ENCODE measurements around the gene TXLNA.

The TXLNA gene

DNA sequence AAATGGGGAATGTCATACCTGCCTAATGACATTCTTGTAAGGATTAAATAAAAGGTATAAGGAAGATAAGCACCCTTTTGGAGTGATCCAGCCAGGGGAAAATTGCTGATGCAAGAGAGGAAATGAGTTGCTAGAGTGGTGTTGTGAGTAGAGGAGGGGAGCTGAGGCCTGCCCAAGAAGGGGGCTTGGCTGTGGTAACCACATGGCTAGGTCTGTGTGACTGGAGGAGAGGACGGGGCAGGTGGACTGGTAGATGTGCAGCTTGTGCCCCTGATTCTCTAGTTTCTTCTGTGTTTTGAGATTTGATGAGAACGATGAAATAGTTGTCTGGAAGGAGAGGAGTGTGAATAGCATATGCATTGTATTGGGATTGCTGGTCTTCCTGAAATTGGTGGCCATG lies 6.6 kb downstream of the TXLNA start:
- no peak for DNase-seq

DNA sequence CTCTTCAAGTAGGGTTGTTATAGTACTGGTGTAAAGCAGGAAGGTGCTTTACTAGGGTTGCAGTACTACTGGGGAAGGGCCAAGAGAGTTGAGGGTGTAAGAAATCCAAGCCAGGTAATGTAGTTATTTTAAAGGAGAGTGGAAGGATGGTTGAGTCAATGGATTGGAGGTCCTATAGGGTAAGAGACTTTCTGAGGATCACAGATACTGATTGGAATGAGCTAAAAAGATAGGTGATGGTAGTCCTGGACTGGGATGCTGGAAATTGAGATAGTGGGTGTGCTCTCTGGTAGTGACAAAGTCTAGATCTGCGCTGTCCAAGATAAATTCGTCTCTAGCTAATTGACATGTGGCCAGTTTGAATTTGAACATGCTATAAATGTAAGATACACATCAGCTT lies 7.0 kb downstream of the TXLNA start:
- no peak for DNase-seq

DNA sequence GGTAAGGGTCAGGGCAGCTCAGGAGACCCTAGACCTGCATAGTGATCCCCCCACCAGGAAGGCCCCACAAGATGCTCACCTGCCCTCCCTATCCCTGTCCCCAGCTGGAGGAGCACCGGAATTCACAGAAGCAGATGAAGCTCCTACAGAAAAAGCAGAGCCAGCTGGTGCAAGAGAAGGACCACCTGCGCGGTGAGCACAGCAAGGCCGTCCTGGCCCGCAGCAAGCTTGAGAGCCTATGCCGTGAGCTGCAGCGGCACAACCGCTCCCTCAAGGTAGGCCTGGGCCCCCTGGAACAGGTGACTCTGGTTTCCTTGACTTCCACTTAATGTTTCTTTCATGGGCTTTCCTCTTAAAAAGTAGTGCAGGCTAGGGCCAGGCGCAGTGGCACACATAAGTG lies 8.4 kb downstream of the TXLNA start:
- DNase-seq, result no peak

DNA sequence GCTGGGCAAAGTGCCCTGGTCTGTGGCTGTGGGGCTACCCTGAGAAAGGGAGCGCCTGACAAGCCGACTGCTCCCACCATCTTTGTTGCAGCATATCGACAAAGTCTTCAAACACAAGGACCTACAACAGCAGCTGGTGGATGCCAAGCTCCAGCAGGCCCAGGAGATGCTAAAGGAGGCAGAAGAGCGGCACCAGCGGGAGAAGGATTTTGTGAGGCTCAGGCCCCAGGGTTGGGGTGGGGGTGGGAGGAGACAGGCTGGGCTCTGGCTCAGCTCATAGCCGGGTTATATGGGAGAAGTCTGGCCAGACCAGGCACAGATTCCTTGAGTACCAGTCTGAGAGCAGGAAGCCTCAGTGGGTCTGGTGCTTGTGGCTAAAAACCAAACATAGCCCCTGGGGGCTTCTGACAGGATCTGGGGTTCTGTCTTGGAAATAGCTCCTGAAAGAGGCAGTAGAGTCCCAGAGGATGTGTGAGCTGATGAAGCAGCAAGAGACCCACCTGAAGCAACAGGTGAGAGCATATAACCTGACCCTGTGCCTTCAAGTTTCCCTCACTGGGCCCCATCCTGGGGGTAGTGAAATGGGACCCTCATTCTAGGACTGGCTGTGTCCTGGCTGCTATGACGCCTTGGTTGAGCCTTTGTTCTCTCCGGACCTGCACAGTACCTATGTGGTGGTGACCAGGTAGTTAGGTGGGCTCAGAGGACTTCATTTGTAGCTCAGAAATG lies 12.9 kb downstream of the TXLNA start:
- DNase-seq, result no peak

DNA sequence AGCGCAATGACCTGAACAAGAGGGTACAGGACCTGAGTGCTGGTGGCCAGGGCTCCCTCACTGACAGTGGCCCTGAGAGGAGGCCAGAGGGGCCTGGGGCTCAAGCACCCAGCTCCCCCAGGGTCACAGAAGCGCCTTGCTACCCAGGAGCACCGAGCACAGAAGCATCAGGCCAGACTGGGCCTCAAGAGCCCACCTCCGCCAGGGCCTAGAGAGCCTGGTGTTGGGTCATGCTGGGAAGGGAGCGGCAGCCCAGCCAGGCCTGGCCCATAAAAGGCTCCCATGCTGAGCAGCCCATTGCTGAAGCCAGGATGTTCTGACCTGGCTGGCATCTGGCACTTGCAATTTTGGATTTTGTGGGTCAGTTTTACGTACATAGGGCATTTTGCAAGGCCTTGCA lies 15.5 kb downstream of the TXLNA start:
- DNase-seq, result no peak

DNA sequence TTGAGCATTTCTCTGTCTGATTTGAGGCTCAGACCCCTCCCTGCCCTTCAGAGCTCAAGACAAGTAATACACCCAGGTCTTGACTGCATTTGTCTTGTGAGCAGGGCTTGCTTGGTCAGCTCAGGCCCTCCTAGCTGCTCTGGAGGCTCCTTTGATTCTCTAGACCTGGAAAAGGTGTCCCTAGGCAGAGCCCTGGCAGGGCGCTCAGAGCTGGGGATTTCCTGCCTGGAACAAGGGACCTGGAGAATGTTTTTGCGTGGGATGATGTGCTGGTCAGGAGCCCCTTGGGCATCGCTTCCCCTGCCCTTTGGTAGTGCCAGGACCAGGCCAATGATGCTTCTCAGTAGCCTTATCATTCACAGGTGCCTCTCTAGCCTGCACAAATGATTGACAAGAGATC lies 16.1 kb downstream of the TXLNA start:
- DNase-seq, result no peak

DNA sequence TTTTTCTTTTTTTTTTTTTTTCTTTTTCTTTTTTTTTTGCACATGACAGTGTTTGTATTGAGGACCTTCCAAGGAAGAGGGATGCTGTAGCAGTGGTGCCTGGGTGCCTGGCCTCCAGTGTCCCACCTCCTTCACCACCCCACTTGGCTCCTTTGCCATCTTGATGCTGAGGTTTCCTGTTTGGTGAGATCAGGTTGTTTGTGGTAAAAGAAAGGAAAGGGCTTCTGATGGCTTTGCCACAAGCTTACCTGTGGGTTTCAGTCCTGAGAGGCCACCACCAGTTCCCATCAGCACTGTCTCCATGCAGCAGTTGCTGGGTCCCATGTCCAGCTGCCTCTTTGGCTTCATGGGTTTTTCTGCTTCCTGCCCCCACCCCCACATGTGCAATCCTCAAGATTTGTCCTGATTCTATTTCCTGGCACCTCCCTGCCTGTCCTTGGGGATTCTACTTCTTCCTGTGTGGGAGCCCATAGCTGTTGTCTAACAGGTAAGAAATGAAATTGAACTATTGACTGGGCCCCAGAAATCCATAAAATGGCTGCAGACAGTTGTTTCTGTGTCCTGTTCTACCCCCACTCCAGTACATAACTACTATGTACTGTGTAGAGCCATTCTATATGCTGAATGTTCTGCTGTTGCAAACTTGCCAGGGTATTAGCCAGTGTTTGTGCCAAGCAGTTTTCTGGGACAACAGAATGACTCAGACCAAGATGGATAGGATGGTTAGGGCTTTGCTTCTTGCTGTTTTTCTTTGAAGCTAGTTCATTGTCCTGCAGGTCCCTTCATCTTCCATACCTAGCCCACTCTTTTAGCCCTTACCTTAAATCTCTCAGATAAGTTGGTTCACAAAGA lies 16.7 kb downstream of the TXLNA start:
- peak; percentile 56 for DNase-seq

DNA sequence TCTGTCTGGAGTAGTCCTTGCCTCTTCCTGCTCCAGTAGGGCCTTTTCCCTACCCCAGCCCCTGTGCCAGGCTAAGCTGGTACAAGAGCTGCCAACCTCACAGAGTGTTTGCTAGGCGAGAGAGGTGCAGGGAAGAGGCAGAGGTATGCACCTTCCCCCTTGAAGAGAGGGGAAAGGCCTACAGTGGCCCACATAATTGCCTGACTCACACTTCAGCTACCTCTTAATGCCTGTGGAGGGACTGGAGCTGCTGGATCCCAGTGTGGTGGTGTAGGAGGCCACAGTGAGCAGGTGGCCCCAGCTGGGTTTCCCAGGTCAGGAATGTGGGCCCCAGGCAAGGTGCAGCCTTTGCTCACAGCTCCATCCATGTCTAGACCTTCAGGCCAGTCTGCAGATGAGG lies 17.6 kb downstream of the TXLNA start:
- no peak for DNase-seq

DNA sequence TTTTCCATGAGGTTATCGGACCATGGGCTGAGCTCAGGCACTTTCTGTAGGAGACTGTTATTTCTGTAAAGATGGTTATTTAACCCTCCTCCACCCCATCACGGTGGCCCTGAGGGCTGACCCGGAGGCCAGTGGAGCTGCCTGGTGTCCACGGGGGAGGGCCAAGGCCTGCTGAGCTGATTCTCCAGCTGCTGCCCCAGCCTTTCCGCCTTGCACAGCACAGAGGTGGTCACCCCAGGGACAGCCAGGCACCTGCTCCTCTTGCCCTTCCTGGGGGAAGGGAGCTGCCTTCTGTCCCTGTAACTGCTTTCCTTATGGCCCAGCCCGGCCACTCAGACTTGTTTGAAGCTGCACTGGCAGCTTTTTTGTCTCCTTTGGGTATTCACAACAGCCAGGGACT lies 18.4 kb downstream of the TXLNA start:
- DNase-seq, result no peak

DNA sequence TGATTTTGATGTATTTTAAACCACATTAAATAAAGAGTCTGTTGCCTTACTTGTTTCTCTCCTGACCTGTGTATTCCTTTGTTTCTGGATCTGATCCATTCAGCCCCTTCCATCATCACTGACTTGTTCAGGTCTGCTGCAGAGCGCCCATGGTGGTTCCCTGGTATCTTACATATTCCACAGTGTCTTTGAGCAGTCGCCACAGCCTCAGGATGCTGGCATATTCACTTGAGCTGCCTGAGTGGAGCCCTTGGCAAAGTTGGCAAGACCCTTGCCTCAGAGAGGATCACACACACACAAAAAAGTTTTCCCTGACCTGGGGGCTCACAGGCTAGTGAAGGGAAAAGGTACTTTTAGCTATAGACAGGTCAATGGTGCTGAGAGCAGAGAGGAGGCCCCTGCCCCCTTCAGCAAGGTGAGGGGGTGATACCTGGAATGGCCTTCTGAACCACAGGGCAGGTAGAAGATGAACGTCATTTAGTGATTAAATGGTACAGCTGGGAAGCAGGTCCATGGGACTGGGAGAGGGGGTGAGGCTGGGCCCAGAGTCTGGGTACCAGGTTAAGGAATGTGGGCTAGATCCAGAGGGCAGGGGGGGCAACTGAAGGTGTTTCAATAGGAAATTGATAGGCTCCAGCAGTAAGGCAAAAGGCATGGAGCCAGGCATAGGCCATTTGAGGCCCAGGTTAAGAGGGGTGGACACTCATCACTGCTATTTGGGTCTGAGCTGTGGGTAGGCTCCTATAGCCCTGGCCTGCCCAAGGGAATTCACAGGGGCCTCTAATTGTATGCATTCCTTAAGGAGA lies 19.0 kb downstream of the TXLNA start:
- DNase-seq, result no peak

DNA sequence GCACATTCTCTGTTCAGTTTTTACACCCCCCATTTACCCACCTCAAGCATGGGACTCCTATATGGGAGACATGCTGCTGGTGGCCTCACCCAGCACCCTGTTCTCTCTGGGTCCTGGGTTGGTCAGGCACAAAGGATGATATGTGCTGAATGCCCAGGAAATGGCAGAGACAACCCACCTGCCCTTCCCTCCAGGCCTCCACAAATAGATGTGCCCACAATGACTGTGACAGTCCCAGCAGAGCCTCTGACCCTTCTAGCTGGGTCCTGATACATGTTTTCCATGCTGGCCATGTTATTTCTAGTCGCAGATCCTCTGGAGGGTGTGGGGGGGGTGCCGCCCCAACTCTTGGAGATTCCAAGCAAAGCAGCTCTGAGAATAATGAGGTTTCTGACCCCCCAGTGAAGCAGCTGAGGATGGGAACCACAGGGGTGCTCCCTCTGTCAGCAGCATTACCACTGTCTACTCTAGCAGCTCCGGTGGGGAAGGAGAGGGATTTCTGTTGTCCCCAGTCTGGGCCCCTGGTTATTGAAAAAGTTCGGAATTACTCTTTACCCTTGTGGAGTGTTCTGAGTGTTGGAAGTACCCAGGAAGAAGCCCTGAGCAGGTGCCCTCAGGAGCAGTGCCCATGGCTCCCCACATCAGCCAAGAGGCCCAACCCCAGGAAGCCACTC lies 19.7 kb downstream of the TXLNA start:
- DNase-seq, result no peak

DNA sequence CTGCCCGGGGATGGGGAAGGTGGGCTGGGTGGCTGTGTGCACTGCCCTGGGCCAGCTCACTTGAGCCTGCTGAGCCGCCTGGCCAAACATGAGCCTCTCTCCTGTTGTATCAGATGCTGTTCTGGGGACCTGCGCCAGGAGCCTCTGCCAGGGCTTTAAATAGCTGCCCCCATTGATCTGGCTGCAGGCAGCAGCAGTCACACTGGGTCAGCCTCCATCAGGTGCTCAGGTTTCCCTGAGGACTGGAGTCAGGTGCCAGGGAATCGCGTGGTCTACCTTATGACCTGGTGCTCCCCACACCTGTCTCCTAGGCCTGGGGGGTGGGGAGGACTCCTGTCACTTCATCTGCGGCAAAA lies 20.2 kb downstream of the TXLNA start:
- no peak for DNase-seq

DNA sequence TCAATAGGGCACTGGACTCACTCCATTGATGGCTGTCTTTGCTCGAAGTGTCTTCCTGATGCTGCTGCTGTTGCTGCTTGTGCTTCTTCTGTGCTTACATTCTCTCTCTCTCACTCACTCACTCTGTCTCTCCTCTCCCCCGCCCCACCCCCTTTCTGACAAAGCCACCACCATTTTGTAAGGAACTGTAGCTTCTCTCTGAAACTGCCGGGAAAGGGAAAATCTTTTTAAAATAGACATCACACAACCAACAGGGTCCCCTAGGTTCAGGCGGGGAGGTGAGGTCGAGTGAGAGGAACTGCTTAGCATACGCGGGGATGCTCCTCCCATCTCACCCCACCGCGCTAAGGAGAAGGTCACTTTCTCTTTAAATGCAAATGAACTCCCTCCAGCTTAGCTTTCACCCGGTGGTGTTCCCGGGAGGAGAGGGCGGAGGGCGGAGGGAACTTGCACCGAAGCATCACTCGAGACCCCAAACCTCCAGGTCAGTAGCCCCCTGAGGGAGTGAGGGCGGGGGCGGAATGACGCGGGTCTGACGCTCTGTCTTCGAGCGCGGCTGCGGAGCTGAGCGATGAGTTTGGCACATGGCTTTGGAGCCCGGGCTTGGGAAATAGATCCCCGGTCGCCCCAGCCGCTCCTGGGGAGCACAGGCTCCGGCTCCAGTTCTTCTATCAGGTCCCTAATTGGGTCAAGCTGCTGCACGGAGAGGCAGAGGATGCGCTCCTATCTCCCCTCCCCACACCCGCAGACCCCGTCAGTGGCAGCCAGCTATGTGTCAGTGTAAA lies 20.9 kb downstream of the TXLNA start, which contains the start of gene CCDC28B:
Gene CCDC28B, plus strand, starts transcription at position 370 of the 785 bp plus-strand sequence. CDS start 1,341 bp downstream, outside the sequence.
- DNase-seq, result peak; percentile 49

DNA sequence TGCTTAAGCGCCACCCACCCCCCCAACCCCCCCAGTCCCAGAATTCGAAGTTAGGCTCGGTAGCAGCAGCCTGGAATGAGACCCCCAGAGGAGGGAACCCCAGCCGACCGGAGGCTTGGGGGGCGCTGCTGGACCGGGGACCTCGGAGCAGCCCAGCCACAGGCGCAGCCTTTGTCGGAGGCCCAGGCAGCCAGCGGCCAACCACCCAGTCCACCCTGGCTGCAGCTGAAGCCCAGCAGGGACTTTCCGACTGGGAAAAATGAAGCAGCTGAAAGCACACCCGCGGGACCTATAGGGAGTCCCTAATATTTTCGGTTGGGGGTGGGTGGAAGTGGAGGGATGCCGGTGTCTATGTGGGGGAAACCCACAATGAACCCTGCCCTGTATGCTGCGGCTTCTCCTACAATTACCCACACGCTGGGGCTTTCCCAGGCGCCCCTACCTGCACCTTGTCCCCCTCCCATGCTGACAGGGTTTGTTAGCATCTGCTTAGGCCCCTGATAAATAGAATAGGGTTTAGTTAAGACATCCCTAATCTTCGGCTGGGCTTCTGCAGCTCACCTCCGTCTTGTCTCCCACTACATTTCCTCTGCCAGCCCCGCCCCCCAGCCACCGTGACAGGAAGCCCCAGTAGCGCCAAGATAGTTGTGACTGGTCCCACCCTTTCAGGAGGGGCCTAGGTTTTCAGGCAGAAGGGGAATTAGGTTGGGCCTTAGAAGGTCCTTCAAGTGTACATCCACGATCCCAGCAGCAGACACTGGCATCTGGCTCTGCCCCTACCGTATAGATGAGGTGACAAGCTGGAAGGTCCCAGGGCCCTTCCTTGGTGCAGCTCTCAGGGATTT lies 21.8 kb downstream of the TXLNA start:
- peak; percentile 81 for DNase-seq

DNA sequence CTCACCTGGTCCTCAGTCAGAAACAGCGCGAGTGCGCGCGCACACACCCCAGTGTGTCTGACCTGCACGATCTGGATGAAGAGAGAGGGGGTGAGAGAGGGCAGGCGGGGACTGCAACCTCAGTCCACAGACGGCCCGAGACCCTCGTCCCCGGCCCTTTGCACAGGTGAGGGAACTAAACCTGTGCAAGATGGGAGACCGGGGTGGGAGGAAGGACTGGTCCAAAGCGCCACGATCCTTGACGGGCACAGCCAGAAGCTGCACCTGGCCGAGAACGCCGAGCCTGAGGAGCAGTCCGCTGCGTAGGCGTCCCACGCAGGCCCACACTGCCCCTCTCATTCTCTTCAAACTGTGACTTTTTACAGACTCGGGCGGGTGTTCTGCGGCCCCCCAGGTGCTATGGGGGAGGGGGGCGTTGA lies 25.5 kb downstream of the TXLNA start:
- no peak for DNase-seq

DNA sequence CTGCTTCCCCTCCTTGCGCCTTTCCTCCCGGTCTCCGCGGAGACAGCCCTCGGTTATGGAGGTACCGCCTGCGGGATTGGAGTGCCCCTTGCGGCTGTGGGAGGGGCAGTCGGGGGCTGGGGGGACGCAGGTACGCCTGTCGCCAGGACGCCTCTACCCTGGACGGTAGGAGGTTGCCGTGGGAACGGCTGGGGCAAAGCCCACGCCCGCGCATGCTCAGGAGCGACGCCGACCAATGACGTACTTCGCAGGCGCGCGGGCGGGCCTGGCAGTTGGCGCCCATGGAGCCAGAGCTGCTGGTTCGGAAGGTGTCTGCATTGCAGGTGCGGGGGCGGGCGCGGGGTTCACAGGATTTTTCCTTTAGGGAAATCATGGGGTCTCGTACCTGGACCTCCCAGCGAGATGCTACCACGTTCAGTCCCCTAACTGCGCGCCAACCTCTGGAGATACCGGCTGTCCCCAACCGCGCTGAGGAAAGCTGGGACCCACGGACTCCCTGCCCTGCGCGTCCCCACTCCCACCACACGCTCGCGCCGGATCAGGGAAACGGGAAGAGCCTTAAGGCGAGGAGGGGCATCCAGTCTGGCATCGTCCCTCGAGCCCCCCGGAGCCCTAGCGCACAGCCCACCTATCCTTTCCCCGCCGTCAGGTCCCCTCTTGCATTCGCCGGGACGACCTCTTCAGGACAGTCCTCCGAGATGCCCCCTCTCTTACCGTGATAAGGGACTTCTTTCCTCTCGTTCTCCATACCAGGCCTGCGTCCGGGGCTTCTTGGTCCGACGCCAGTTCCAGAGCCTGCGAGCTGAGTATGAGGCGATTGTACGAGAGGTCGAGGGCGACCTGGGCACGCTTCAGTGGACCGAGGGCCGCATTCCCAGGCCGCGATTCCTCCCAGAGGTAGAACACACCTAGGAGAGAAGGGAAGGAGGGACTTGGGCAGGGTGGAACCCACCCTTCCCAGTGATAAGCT lies 26.2 kb downstream of the TXLNA start, which contains the start of gene IQCC:
Gene IQCC, plus strand, starts transcription at position 271 of the 970 bp plus-strand sequence. Its CDS starts 11 bp downstream, at position 282.
- peak; percentile 89 for DNase-seq

DNA sequence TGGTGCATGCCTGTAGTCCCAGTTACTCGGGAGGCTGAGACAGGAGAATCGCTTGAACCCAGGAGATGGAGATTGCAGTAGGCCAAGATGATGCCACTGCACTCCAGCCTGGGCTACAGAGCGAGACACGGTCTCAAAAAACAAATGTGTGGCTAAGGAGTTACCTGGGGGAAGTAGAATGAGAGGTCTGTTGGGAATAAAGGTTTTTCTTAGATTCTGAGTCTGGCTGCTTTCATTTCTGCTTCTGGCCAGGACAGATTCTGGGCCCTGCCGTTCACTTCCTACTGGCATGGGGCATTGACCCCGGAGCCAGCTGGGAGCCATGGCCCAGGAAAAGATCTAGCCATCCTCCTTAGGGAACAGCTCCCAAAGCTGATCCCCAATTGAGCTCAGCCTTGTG lies 29.0 kb downstream of the TXLNA start:
- DNase-seq, result no peak

DNA sequence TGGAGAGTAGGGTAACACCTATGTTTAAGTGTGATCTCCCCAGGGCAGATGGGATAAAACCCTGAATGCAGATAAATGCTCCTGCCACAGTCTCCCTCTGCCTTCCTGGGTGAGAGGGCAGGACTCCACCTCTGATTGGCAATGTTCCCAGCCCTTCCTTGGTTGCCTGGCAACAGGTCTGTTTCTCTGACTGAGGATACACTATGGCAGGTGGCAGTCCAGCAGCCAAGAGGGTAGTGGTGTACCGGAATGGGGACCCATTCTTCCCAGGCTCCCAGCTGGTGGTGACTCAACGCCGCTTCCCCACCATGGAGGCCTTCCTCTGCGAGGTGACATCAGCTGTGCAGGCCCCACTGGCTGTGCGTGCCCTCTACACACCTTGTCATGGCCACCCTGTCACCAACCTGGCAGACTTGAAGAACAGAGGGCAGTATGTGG lies 29.4 kb downstream of the TXLNA start, which contains the start of gene DCDC2B:
Gene DCDC2B, plus strand, starts transcription at position 199 of the 438 bp plus-strand sequence. Its CDS starts 5 bp downstream, at position 204.
- DNase-seq, result no peak

Data from activated CD4-positive, alpha-beta T cell treated with anti-CD3 and anti-CD28 coated beads, Interleukin-2, amount 50 U/mL, for 16 hours (primary cell).